Central memory CD8-positive, alpha-beta T cell (primary cell): ENCODE measurements around the gene PSPH.
"Not testable (repeated sequence)": the region's sequence is repeated elsewhere in the genome, so short reads cannot be mapped to it uniquely, and the experiment has no call there.

ENCODE experiments used
- ATAC-seq: fragments of 150-1000 bp; cut with Tn5 transposase; replicated peaks from 2 replicates; pipeline ENCODE4 v1.10.0; 2022; ENCODE audit warnings: mild to moderate bottlenecking, moderate FRiP score, moderate number of reproducible peaks; ENCODE audit not compliant: poor library complexity, severe bottlenecking; ENCODE audit errors: extremely low read depth
- DNase-seq, 2 donors: peaks; one replicate each; pipeline ENCODE4 v3.0.0; 2021; ENCODE audit warnings: low spot score in 2 of 2
- H3K27ac Mint-ChIP-seq: one replicate; pipeline ENCODE4 v1.8.0; 2022; ENCODE audit warnings: low read depth, mild to moderate bottlenecking, moderate library complexity, mixed read lengths
- H3K27me3 Mint-ChIP-seq: one replicate; pipeline ENCODE4 v1.8.0; 2022; ENCODE audit warnings: mixed read lengths
- H3K36me3 Mint-ChIP-seq: one replicate; pipeline ENCODE4 v1.8.0; 2022; ENCODE audit warnings: mild to moderate bottlenecking, moderate library complexity, mixed read lengths; ENCODE audit not compliant: insufficient read depth
- H3K4me1 Mint-ChIP-seq: one replicate; pipeline ENCODE4 v1.8.0; 2022; ENCODE audit warnings: mixed read lengths
- H3K4me3 Mint-ChIP-seq: one replicate; pipeline ENCODE4 v1.8.0; 2022; ENCODE audit warnings: mild to moderate bottlenecking, moderate library complexity, mixed read lengths
- H3K9me3 Mint-ChIP-seq: one replicate; pipeline ENCODE4 v1.8.0; 2022; ENCODE audit warnings: mixed read lengths

The PSPH gene

DNA sequence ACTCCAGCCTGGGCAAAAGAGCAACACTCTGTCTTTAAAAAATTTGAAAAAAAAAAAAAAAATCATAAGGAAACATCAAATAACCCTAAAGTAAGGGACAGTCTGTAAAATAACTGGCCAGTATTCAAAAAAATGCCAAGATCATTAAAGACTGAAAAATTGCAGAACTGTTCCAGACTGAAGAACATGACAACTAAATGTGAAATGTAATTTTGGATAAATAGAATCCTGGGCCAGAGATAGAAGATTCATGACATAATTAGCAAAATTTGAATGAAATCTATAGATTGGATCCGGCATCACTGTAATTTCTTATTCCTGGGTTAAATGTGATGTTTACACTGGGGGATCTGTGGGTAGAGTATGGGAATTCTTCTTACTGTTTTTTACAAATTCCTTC, 3.0 kb downstream of the PSPH start:
- ATAC-seq (no peak), DNase-seq (no peak)
- no peaks in the 10 kb centered on the region for H3K27me3 Mint-ChIP-seq
- H3K36me3 Mint-ChIP-seq: peaks cover 11% of the 10 kb centered on the region
- H3K27ac Mint-ChIP-seq: no peak overlapping the region
- H3K9me3 Mint-ChIP-seq: no peaks in the 10 kb centered on the region
- no peak overlapping the region for H3K4me3 Mint-ChIP-seq
- peaks cover 17% of the 10 kb centered on the region for H3K4me1 Mint-ChIP-seq

DNA sequence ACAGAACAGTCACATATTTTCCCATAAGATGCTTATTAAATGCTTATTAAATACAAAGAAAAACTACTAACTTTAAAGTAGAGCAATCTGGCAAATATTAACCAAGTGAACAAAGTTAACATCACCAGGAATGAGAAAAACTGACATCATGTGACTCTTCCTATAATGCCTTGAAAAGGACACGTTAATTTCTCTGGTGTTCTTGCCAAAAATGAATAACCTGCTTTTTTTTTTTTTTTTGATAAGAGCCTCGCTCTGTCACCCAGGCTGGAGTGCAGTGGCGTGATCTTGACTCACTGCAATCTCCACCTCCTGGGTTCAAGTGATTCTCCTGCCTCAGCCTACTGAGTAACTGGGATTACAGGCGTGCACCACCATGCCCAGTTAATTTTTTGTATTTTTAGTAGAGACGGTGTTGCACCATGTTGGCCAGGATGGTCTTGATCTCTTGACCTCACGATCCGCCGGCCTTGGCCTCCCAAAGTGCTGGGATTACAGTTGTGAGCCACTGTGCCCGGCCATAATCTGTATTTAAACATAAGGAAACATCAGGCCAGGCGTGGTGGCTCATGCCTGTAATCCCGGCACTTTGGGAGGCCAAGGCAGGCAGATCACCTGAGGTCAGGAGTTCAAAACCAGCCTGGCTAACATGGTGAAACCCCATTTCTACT, 3.7 kb downstream of the PSPH start:
- H3K4me3 Mint-ChIP-seq, H3K27ac Mint-ChIP-seq, DNase-seq: not testable (repeated sequence)

DNA sequence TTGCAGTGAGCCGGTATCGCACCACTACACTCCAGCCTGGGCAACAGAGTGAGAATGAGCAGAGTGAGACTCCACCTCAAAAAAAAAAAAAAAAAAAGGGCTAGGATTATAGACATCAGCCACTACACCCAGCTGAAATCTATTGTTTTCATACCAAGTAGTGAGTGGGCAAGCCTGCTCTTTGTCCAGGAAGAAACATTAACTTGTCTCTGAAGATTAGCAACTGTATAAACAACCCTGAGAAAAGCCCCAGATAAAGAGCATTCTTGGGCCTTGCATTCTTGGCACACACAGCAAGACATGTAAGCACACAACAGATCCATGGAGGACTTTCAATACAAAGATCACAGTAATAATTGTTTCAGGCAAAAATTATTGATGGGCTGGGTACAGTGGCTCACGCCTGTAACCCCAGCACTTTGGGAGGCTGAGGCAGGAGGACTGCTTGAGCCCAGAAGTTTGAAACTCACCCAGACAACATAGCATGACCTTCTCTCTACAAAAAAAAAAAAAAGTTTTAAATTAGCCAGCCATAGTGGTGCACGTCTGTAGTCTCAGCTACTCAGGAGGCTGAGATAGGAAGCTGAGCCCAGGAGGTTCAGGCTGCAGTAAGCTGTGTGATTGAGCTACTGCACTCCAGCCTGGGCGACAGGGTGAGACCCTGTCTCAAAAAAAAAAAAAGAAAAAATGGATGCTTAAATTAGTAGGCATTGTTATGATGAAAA, 4.4 kb downstream of the PSPH start:
- peaks cover 12% of the 10 kb centered on the region for H3K4me1 Mint-ChIP-seq
- no peak overlapping the region for H3K4me3 Mint-ChIP-seq
- no peak for DNase-seq

More for the DNA sequence above, 3.7 kb downstream of the PSPH start:
- not testable (repeated sequence) for H3K27me3 Mint-ChIP-seq, H3K36me3 Mint-ChIP-seq, H3K9me3 Mint-ChIP-seq, ATAC-seq
- H3K4me1 Mint-ChIP-seq: peaks cover 12% of the 10 kb centered on the region

DNA sequence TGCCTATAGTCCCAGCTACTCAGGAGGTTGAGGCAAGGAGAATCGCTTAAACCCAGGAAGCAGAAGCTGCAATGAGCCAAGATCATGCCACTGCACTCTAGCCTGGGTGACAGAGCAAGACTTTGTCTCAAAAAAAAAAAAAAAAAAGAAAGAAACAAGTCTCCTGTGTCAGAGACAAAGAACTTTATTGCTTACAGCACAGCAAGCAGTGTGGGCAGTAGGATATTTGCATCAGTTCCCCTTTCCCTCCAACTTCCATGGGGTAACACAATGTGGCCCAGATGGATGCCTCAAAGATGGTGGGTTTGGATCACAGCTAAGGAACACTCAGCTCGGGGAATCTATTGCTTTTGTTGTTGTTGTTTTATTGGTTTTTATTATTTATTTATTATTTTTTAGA, 5.5 kb downstream of the PSPH start:
- not testable (repeated sequence) for ATAC-seq, H3K4me3 Mint-ChIP-seq, H3K27ac Mint-ChIP-seq, H3K27me3 Mint-ChIP-seq, H3K4me1 Mint-ChIP-seq, H3K36me3 Mint-ChIP-seq, H3K9me3 Mint-ChIP-seq, DNase-seq

More for the DNA sequence above, 4.4 kb downstream of the PSPH start:
- Mint-ChIP-seq H3K27ac (no peak overlapping the region), H3K36me3 (peaks cover 4% of the 10 kb centered on the region), H3K27me3 (no peaks in the 10 kb centered on the region), H3K9me3 (no peaks in the 10 kb centered on the region)
- no peak for ATAC-seq

DNA sequence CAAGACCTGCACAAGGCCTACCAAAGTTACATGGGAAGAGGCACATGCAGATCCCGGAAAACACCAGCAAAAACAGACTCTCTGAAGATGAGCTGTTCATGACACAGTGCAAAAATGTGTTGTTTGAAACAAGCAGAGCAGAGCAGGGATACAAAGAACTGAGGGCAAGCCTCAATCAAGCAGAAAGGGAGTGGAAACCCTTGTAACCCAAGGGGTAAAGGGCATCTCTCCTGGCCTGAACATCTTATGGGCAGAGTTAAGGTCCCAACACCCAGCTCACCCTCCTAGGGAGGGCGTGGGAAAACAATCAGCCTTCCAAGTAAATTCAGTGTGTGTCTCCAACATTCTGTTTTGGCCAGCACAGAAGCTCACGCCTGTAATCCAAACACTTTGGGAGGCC, 10.5 kb downstream of the PSPH start:
- no peaks in the 10 kb centered on the region for H3K4me1 Mint-ChIP-seq

DNA sequence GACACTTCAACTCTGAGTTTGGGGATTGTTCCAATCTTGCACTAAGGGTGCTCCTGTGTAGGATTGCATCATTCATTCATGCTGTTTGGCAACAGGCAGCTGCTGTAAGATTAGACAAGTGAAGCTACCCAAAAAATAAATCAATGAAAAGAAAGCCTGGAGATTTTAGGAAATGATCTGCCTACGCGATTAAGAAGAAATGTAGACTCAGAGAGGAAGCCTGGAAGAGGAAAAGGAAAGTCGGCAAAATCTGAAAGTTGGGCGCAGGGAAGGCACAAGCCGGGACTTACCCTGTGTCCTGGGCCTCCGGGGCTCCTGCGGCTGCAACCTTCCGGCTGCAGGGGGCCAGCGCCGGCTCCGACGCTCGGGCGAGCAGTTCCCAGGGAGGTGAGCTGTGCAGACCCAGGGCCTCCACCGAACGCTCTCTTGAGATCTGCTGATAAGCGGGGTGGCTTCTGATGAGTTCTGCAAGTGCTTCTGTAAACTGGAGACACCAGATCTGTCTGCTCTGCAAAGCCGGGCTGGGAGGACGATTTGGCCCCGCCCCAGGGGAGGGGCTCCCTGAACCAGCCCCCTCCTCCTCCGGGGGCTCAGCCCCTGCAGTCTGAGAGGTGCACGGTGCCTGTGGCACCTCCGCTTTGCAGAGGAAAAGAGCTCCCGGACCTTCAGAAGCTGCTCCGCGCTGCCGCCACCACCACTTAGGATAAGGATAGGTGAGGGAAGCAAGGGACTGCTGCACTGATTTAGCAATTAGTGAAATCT, 17.4 kb downstream of the PSPH start:
- H3K36me3 Mint-ChIP-seq: no peaks in the 10 kb centered on the region
- H3K27me3 Mint-ChIP-seq: no peaks in the 10 kb centered on the region
- peak overlapping the region; percentile 86 for H3K4me3 Mint-ChIP-seq
- peaks cover 15% of the 10 kb centered on the region for H3K4me1 Mint-ChIP-seq
- ATAC-seq (peak; percentile 87), DNase-seq (peak; percentile 37 to 42)
- peak overlapping the region; percentile 41 for H3K27ac Mint-ChIP-seq
- no peaks in the 10 kb centered on the region for H3K9me3 Mint-ChIP-seq

More for the DNA sequence above, 10.5 kb downstream of the PSPH start:
- no peak for ATAC-seq
- no peak overlapping the region for H3K27ac Mint-ChIP-seq
- no peak overlapping the region for H3K4me3 Mint-ChIP-seq
- H3K36me3 Mint-ChIP-seq: no peaks in the 10 kb centered on the region
- no peaks in the 10 kb centered on the region for H3K27me3 Mint-ChIP-seq
- no peak for DNase-seq
- no peaks in the 10 kb centered on the region for H3K9me3 Mint-ChIP-seq

DNA sequence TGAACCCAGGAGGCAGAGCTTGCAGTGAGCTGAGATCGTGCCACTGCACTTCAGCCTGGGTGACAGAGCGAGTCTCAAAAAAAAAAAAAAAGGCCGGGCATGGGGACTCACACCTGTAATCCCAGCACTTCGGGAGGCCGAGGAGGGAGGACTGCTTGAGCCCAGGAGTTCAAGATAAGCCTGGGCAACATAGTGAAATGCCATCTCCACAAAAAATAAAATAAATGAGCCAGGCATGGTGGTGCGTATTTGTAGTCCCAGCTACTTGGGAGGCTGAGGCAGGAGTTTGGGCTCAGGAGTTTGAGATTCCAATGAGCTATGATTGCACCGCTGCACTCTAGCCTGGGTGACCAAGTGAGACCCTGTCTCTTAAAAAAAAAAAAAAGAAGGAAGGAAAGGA, 18.7 kb downstream of the PSPH start:
- Mint-ChIP-seq H3K4me1 (peaks cover 15% of the 10 kb centered on the region), H3K4me3 (peak overlapping the region; percentile 86)
- not testable (repeated sequence) for H3K9me3 Mint-ChIP-seq, H3K27ac Mint-ChIP-seq, H3K27me3 Mint-ChIP-seq, DNase-seq, H3K36me3 Mint-ChIP-seq, ATAC-seq

DNA sequence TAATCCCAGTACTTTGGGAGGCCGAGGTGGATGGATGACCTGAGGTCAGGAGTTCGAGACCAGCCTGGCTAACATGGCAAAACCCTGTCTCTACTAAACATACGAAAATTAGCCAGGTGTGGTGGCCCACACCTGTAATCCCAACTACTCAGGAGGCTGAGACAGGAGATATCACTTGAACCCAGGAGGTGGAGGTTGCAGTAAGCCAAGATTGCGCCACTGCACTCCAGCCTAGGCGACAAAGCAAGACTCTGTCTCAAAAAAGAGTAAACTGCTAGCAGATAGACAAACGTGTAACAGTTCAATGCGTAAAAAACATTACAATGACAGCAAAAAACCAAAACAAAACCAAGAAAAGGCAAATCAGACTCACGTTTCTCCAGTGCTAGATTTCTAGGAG, 19.7 kb downstream of the PSPH start:
- not testable (repeated sequence) for H3K27ac Mint-ChIP-seq, H3K27me3 Mint-ChIP-seq, H3K9me3 Mint-ChIP-seq, H3K36me3 Mint-ChIP-seq, DNase-seq, ATAC-seq
- Mint-ChIP-seq H3K4me3 (peak overlapping the region; percentile 40), H3K4me1 (peaks cover 15% of the 10 kb centered on the region)

DNA sequence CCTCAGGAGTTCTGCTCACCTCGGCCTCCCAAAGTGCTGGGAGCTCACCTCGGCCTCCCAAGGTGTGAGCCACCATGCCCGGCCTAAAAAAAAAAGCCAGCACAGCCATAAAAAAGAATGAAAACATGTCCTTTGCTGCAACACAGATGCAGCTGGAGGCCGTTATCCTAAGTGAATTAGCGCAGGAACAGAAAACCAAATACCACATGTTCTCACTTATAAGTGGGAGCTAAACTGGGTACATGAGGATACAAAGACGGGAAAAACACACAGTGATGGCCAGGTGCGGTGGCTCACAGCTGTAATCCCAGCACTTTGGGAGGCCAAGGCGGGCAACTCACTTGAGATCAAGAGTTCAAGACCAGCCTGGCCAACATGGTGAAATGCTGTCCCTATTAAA, 20.9 kb downstream of the PSPH start:
- H3K27me3 Mint-ChIP-seq: no peaks in the 10 kb centered on the region
- H3K27ac Mint-ChIP-seq: no peak overlapping the region
- no peak for ATAC-seq
- H3K36me3 Mint-ChIP-seq: no peaks in the 10 kb centered on the region
- no peak for DNase-seq
- H3K4me3 Mint-ChIP-seq: no peak overlapping the region
- H3K4me1 Mint-ChIP-seq: peaks cover 15% of the 10 kb centered on the region
- H3K9me3 Mint-ChIP-seq: no peaks in the 10 kb centered on the region

DNA sequence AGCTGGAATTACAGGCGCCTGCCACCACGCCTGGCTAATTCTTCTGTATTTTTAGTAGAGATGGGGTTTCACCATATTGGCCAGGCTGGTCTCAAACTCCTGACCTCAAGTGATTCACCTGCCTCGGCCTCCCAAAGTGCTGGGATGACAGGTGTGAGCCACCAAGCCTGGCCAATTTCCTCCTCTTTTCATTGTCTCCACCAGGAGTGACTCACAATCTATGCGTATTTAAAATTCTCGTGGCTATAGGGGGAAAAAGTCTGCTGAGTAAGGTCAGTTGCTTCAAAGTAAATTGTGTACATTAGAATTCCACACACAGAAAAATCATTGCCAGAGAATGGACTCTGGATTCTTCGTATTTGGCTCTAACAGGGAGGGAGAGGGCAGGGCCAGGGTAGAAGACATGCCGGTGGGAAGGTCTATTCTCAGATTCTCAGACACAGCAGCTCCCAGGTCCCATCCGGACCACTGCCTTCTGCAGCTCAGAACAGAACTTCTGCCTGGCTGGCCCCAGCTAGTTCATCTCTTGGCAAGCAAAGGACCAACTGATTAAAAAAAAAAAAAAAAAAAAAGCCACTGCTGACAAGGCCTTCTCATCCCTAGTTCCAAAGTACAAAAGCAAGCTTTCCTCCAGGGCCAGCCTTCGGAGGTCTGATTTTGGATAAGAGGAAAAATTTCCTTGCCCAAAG, 22.2 kb downstream of the PSPH start:
- Mint-ChIP-seq H3K27me3 (no peaks in the 10 kb centered on the region), H3K36me3 (no peaks in the 10 kb centered on the region), H3K4me3 (no peak overlapping the region), H3K9me3 (no peaks in the 10 kb centered on the region), H3K27ac (no peak overlapping the region), H3K4me1 (peaks cover 15% of the 10 kb centered on the region)
- DNase-seq (no peak), ATAC-seq (no peak)

DNA sequence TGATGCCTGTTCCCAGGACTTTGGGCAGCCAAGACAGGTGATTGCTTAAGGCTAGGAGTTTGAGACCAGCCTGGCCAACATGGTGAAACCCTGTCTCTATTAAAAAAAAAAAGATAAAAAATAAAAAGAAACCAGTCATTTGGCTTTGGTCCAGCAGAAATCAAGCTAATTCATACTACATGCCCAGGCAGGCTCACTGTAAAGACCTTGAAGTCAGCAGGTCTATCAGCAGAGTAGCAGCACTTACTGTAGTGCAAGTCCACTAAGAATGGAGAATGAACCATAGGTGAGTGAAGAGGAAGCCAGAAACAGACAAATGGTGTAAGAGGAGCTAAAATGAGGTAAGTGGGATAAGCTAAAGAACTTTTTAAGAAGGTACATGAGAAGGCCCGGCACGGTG, 24.7 kb downstream of the PSPH start:
- DNase-seq: no peak

DNA sequence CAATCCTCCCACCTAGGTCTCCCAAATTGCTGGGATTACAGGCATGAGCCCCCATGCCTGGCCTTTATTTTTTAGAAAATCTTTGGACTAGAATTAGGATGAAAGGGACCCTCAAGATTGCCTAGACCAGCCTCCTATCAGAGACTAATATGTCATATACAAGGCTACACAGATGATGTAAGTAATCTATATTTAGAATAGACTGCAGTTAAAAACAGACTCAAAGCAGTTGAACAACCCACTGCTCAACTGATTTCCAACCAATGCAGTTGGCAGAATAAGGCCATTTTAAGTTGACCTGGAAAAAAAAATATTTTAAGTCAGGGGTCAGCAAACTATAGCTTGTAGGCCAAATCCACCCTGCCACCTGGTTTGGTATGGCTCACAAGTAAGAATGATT, 27.7 kb downstream of the PSPH start:
- no peak overlapping the region for H3K27ac Mint-ChIP-seq
- peaks cover 3% of the 10 kb centered on the region for H3K36me3 Mint-ChIP-seq
- no peak for ATAC-seq

More for the DNA sequence above, 24.7 kb downstream of the PSPH start:
- H3K27ac Mint-ChIP-seq: no peak overlapping the region
- no peak overlapping the region for H3K4me3 Mint-ChIP-seq
- no peak for ATAC-seq
- no peaks in the 10 kb centered on the region for H3K27me3 Mint-ChIP-seq
- H3K9me3 Mint-ChIP-seq: no peaks in the 10 kb centered on the region
- H3K36me3 Mint-ChIP-seq: no peaks in the 10 kb centered on the region
- H3K4me1 Mint-ChIP-seq: peaks cover 2% of the 10 kb centered on the region

More for the DNA sequence above, 27.7 kb downstream of the PSPH start:
- Mint-ChIP-seq H3K9me3 (no peaks in the 10 kb centered on the region), H3K27me3 (no peaks in the 10 kb centered on the region), H3K4me1 (no peaks in the 10 kb centered on the region), H3K4me3 (no peak overlapping the region)
- DNase-seq: no peak
